HUDEP-2 (cell line): Measurements from ENCODE around the gene OXTR.
"Not testable (repeated sequence)": the region's sequence is repeated elsewhere in the genome, so short reads cannot be mapped to it uniquely, and the experiment has no call there.

Experiments used
- DNase-seq, 76 experiments: peaks; one replicate each; lab custom pipeline; 2025; ENCODE audit not compliant: unreplicated experiment in 76 of 76; lab: John Stamatoyannopoulos, UW

Gene OXTR

DNA sequence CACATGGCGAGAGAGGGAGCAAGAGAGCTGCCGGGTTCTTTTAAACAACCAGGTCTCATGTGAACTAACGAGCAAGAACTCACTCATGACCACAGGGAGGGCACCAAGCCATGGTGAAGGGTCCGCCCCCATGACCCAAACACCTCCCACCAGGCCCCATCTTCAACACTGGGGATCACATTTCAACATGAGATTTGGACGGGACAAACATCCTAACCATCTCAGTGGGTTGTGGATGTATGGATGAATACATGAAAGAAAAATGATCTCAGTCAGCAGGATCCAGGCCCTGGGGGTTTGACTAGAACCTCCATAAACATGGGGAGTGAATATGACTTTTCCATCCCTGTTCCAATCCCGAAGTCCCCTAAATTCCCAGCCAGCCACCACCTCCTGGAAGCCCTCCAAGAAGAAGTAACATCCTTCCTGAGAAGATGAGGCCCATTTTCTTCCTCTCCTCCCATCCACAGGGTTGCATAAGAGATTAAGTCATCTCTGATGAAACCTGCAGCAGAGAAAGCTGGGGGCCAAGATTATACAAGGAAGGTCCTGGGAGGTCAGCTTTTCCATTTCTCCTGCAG, 26.3 kb downstream of the OXTR start:
- DNase-seq: no peak

DNA sequence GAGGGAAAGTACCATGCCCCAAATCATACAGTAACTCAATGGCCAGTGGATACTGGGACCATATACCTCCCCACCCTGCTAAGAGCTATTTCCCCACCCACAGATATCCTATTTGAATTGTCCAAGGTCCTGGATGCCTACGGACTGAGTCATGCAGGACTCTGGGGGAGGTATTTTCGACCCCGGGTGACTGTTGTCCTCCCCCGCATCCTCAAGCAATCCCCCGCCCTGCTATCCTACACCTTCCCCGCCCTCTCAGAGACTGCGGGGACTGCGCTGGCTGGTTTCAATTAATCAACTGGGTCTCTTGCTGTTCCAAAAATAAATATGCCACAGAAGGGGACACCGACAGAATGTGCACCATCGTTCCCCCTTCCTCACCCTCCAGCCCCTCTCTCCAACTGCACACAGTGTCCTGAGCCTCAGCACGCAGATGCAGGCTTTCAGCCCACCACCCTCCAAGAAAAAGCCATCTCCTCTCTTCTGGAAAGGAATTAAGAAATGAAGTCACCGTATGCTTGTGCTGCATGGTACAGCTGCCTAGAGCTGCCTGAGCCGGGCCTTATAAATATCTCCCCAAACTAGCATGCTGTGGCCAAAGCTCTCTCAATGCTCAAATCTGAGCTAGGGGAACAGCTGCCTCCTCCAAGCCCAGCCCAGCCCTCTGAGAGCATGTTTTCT, 27.7 kb downstream of the OXTR start:
- DNase-seq: peak in 5 of 76 experiments; percentile 3 to 8 (median 6)

DNA sequence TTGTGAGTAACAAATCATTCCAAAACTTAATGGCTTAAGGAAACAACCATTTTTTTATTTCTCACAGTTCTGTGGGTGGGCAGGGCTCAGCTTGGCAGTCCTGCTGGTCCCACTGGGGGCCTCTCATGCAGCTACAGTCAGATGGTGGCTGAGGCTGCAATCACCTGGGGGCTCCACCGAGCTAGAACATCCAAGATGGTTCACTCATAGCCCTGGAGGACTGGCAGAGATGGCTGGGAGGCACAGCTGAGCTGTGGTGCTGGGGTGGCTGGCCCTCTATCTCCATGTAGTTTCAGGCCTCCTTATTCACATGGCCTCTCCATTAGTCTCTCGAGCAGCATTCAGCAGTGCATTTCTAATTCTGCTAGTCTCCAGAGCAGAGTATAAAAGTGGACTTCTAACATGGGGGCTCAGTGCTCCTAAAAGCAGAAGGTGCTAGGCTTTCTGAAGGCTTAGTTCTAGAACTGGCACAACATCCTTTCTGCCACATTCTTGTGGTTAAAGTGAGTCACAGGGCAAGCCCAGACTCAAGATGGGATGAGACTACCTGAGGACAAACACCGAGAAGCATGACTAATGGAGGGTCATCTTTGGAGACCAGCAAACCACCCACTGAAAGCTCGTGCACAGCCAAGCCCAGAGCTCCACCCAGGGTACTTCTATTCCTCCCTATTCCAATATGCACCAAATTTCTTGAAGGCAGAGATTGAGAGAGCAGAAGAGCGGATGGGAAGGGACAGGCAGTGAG, 29.5 kb downstream of the OXTR start:
- DNase-seq: no peak

DNA sequence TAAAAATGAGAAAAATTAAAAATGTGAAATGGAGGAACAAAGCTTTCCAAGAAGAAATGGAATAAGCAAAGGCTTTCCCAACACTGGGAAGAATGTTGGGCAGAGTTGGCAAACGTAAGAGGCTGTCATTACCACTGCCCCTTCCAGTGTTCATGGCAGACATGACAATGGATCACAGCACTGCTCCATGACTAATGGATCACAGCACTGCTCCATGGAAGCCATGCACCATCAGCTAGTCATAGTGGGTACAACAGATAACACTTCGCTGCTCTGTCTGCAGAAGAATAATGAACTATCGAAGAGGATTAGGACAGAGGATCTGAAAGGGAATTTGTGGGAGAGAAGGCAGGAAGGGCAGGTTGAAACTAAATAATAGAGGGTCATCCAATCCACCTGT, 30.8 kb downstream of the OXTR start:
- DNase-seq: no peak

DNA sequence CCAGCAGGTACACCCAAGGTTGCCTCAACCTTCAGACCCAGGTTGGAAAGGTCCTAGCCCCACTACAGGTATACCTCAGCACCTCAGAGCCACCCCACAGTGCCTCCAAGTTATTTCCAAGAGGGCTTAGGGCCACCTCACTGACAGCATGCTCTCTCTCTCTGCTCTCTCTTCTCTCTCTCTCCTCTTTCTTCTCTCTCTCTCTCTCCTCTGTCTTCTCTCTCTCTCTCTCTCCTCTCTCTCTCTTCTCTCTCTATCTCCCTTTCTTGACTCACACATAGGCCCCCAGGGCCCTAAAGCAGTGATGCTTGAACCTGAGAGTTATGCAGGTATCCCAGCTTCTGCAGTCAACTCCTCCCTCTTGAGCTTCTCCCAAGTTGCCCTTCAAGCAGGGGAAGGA, 31.6 kb downstream of the OXTR start:
- no peak for DNase-seq

DNA sequence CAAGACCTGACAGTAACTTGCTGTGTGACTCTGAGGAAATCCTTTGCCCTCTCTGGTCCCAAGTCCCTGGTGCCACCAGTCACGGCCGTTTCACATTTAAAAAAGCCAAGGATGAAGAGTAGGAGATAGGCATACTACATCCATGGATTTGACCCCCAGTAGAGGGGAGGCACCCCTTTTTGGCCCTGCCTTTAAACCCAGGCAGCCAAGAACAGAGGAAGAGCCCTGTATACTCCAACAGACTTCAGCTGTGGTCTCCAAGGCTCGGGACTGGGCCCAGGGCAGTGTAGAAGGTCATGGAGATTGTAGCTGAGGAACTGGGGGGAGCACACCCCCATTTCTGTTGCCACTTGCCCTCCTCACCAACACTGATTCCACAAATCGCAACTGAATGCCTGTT, 32.1 kb downstream of the OXTR start:
- no peak for DNase-seq

DNA sequence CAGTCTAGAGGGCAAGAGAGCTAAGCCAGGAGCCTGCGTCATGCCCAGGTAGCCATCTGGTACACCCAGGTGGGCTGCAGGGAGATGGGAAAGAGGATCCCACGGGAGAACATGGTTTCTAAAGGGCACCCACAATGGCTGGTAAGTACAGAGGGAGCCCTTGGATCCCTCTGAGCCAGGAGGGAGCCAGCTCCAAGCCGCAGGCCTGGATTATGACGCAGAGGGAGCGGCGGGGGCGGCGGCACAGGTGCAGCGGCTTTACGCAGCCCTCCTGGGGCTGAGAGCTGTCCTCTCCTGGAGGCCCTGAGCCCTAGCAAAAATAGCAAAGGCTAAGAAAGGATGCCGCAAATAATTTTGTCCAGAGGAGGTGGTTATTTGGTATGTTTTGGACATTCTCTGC, 33.0 kb downstream of the OXTR start:
- no peak for DNase-seq

DNA sequence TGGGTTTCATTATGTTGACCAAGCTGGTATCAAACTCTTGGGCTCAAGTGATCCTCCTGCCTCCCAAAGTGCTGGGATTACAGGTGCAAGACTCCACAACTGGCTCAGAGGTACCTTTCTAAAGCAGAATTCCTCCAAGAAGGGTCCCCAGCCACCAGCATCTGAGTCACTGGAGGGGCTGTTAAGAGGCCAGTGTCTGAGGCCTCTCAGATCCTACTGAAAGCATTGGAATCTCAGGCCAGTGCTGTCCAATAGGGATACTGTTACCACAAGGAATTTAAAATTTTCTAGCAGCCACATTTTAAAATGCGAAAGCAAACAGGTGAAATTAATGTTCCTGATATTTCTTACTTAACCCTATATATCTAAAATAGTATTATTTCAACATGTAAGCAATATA, 34.5 kb downstream of the OXTR start:
- DNase-seq: no peak

DNA sequence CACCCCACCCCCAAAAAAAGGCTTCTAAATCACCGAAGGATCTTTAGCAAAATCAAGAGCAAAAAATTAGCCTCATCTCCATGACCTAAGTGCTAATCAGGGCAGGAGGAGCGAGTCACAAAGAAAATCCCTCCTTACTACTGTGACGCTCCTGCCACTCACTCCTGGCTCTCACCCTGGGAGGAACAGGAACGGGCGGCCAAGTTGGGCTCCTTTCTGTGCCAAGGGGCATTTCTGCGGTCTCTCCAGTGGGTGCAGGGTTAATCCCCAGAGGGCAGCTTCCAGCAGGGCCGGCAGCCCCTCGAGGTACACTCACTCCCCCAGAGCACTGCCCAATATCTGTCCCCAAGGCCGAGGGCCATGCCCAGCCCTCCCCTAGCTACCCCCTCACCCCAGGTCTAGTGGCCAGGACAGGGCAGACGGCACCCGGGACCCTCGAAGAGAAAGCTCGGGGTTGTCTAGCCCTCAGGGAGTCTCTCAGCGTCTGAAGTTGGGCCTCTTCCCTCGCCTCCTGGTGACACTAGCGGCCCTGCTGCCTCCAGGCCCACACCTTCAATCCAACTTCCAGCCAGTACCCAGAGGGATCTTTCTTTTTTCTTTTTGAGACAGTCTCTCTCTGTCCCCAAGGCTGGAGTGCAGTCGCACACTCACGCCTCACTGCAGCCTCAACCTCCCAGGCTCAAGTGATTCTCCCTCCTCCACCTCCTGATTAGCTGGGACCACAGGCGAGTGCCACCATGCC, 35.1 kb downstream of the OXTR start:
- no peak for DNase-seq

DNA sequence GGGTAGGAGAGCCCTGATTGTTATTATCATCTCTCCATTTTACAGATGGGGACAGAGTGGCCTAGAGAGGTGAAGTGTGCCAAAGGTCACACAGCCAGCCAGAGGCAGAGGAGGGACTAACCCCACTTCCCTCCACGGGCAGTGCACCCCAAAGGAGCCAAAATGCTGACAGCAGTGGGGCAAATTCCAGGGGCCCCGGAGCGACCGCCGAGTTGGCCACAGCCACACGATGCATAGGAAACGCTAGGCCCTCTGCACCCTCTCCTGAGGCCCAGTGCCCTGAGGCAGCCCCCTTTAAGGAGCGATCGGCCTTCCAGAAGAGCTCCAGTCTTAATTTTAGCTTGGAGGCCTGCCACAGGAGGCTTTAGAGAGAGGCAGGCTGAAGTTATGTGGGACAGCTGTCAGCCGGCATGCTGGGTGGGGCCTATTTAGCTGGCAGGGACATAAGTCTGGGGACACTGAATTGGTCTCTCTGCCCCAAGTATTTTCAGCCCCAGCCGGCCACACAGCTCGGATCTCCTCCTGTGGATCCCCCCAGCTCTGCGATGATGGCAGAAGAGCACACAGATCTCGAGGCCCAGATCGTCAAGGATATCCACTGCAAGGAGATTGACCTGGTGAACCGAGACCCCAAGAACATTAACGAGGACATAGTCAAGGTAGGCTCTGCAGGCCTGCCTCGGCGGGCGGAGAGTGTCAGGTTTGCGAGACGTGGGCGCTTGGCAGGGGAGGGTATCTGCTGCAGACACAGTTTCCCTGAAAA, 35.9 kb downstream of the OXTR start, which contains the start of gene CAV3:
Gene CAV3, plus strand, starts transcription at position 471 of the 763 bp plus-strand sequence. Its CDS starts 75 bp downstream, at position 546.
- no peak for DNase-seq

DNA sequence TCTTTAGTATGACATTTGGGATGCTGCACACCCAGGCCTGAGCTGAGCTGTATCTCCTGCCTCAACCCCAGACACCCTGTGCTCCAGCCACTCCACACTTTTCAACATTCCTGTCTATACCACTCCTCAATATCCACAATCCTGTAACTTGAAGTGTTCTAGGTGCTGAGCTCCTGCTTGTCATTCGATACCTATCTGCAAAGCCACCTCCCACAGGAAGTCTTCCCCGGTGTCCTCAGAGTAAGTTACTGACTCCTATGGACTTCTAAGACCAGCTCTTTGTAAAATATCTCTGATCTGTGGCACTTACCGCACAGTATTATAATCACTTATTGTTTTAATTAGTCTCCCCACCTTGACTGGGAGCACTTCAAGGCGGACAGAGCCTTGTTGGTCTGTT, 37.0 kb downstream of the OXTR start:
- DNase-seq: no peak

DNA sequence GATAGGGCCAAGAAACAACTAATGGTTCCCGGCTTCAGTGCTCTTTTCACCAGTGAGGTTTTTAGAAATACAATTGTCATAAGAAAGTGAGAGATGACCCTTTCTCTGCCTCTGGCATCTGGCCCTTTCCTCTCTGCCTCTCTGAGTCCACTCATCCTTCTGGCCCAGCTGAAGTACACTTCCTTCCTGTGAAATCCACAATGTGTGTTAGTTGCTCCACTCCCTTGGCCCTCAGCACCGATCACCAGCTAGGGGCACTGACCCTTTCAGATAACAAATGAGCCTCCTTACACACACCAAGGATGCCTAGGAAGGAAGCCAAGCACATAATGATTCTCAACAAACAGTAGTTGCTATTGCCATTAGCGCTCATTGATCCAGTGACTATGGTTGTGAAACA, 38.8 kb downstream of the OXTR start:
- DNase-seq: no peak

DNA sequence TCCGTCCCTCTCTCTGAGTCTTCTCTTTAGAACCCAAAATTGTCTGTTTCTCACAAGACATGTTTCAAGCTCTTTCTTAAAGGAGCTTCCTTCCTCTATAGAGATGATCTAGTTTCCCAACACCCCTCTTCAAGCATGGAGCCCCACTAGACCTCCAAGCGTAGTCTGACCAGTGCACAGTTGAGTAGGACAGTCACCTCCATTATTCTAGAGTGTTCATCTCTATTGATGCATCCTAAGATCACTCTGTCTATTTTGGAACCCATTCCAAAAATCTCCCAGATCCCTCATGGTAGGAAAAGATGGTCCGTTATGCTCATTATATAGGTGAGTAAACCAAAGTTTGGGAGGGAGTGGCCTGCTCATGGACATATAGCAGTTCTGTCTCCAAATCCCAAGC, 39.9 kb downstream of the OXTR start:
- DNase-seq: no peak

DNA sequence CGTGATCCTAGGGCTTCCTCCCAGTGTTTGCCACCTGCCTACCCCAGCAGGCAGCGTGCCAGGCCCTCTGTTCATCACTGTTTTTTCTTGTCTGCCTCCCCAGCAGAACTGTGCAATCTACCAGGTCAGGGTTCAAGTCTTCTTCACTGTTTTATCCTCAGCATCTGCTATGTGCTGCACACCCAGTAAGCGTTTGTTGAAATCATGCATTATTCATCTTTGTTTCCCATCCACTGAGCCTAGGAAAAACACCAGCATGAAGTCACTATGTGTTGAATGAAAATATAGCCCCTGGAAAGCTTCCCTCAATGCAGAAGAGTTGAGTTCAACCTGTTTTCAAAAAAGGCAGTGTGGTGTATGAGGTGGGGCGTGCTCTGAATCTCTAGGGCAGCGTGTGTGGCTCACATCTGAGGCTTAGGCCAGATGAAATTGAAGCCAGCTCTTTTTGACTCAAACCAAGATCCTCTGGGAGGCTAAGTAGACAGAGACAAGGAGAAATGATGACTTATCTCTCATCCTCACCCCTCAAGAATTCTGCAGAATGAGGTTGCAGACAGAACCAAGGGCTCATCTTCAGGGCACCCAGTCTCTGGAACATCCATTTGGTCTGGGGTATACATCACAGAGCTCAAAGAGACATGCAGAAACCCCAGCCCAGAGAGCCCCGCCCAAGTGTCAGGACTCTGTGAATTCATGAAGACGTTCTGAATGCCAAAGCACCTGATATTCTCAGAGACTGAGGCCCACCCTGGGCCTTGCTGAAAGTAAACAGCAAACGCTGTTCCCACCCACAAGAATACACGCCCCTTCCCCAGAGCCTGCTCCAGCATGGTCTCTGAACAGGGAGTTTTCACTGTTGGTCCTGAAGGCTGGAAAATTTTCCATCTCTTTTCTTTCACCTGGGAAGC, 41.6 kb downstream of the OXTR start:
- no peak for DNase-seq

DNA sequence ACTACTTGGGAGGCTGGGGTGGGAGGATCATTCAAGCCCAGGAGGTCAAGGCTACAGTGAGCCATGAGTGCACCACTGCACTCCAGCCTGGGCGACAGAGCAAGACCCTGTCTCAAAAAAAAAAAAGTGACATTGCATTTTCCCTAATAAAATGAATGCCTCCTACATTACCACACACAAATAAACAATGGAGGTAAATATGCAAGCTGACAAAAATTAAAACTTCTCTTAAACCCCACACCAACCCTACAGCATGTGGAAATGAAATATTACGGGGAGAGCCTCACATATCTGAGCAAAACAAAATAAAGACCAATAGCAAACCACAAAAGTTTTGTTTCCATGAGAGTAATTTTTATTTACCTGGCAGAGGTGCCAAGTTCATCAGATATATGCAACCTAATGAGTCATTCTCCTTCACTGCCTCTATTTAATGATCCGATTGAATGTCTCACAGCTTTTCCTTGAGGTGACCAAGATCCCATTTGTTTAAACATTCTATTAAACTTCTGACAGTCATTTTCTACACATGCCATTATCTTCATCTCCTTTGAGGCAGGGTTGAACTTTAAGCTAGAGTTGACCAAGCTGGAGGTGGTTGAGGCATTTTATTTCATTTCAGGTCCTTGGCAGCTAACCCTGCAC, 45.2 kb downstream of the OXTR start:
- DNase-seq: no peak

DNA sequence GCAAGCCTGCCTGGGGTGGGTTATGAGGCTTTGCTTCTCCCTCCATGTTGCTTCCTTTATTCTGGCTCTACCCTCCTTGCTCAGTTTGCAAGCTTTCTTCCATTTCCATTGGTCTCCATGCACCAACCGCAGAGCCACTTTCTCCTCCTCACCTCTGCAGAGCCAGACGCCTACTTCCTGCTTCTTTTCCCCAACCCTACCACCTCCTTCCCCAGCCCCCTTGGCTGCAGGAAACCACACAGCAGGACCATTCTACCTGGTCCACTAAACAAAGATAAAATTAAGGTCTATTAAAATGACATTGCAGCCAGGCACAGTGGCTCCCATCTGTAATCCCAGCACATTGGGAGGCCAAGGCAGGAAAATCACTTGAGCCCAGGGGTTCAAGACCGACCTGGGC, 45.8 kb downstream of the OXTR start:
- DNase-seq: no peak

DNA sequence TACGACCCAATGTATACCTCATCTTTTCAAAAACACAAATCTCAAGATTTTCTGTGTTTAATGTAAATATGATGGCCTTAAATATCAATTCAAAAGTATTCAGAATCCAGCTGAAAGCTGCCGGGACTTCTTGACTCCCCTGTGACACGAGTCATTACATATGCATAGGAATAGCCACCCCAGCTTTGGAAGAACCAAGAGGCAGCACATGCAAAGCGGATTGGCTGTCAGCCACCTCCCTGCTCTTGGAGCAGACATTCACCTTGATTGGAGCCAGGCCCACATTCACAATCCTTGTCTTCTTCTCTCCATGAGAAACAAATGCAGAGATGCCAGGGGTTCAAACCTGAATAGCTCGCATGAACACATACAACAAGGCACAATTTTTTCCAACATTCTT, 46.6 kb downstream of the OXTR start:
- DNase-seq: no peak

DNA sequence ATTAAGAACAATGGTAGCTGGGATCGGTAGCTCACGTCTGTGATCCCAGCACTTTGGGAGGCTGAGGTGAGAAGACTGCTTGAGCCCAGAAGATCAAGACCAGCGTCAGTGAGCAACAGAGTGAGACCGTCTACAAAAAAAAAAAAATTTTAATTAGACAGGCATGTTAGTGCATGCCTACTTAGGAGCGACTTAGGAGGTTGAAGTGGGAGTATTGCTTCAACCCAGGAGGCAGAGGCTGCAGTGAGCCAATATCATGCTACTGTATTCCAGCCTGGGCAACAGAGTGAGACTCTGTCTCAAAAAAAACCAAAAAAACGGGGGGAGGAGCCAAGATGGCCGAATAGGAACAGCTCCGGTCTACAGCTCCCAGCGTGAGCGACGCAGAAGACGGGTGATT, 53.7 kb downstream of the OXTR start:
- not testable (repeated sequence) for DNase-seq
